WTC11 (cell line): ENCODE measurements around the gene POLR3H. TPM values are rescaled to one million over a fixed set of nuclear protein-coding genes. Genes with fewer than 3 reads are reported as not detected.
A peak's percentile ranks its signal among the peaks of the same experiment; 100 is the strongest.

Experiments
- ATAC-seq: fragments of 200-7000 bp; cut with Tn5 transposase; 2 replicates; pipeline ENCODE4 v1.10.0; 2021; ENCODE audit warnings: mild to moderate bottlenecking, moderate library complexity
- CTCF ChIA-PET: fragments of 300-600 bp; sonication (Branson Sonifier 250); formaldehyde crosslinking; loops from one replicate; lab custom pipeline; 2021; ENCODE audit warnings: antibody characterized with exemption; lab: Charles Lee
- POLR2A ChIA-PET: fragments of 350-600 bp; sonication (Branson Sonifier 250); formaldehyde crosslinking; loops from one replicate; lab custom pipeline; 2021; ENCODE audit warnings: antibody characterized with exemption; lab: Charles Lee
- DNase-seq: peaks from one replicate; pipeline ENCODE4 v3.0.0; 2021; ENCODE audit warnings: low spot score
- H3K27ac Mint-ChIP-seq: 2 replicates; pipeline ENCODE4 v1.8.0; 2021; ENCODE audit warnings: mixed read lengths
- H3K27me3 Mint-ChIP-seq: 2 replicates; pipeline ENCODE4 v1.8.0; 2021; ENCODE audit warnings: low read depth, mild to moderate bottlenecking, moderate library complexity, mixed read lengths
- H3K36me3 Mint-ChIP-seq: 2 replicates; pipeline ENCODE4 v1.8.0; 2021; ENCODE audit warnings: mixed read lengths
- H3K4me1 Mint-ChIP-seq: 2 replicates; pipeline ENCODE4 v1.8.0; 2022; ENCODE audit warnings: mixed read lengths
- H3K4me3 Mint-ChIP-seq: 2 replicates; pipeline ENCODE4 v1.8.0; 2021; ENCODE audit warnings: mild to moderate bottlenecking, moderate library complexity, mixed read lengths
- H3K9me3 Mint-ChIP-seq: 2 replicates; pipeline ENCODE4 v1.8.0; 2021; ENCODE audit warnings: mixed read lengths
- CTCF ChIP-seq: fragments of 200-600 bp; IDR thresholded peaks from 2 replicates; pipeline ENCODE4 v1.8.0; 2022; ENCODE audit warnings: antibody characterized with exemption
- KAT7 ChIP-seq: sonication (generic); formaldehyde crosslinking; IDR thresholded peaks from 2 replicates; pipeline ENCODE4 v1.8.1; 2023; ENCODE audit warnings: missing genetic modification reagents, mild to moderate bottlenecking, borderline replicate concordance
- MYBL2 ChIP-seq: sonication (generic); formaldehyde crosslinking; IDR thresholded peaks from 2 replicates; pipeline ENCODE4 v1.8.1; 2023; ENCODE audit warnings: mild to moderate bottlenecking, moderate library complexity, missing genetic modification reagents
- NFATC4 ChIP-seq: fragments of 250-450 bp; sonication (Bioruptor Pico); IDR thresholded peaks from 2 replicates; pipeline ENCODE4 v1.9.0; 2021; ENCODE audit warnings: mild to moderate bottlenecking
- OVOL2 ChIP-seq: fragments of 250-450 bp; sonication (Bioruptor Pico); IDR thresholded peaks from 2 replicates; pipeline ENCODE4 v1.9.0; 2021; ENCODE audit warnings: mild to moderate bottlenecking, borderline replicate concordance
- PRDM15 ChIP-seq: sonication (generic); formaldehyde crosslinking; IDR thresholded peaks from 2 replicates; pipeline ENCODE4 v1.8.0; 2022; ENCODE audit warnings: missing genetic modification reagents
- PREB ChIP-seq: sonication (generic); formaldehyde crosslinking; IDR thresholded peaks from 2 replicates; pipeline ENCODE4 v1.8.1; 2022; ENCODE audit warnings: mild to moderate bottlenecking, missing genetic modification reagents, moderate library complexity, borderline replicate concordance
- SP1 ChIP-seq: sonication (generic); formaldehyde crosslinking; conservative IDR thresholded peaks from 2 replicates; pipeline ENCODE4 v1.8.1; 2022; ENCODE audit warnings: missing genetic modification reagents
- STAT6 ChIP-seq: sonication (generic); formaldehyde crosslinking; conservative IDR thresholded peaks from 2 replicates; pipeline ENCODE4 v1.8.1; 2023; ENCODE audit warnings: mild to moderate bottlenecking, low read depth, missing genetic modification reagents, moderate library complexity
- ZNF219 ChIP-seq: sonication (generic); formaldehyde crosslinking; IDR thresholded peaks from 2 replicates; pipeline ENCODE4 v1.8.0; 2023; ENCODE audit warnings: missing genetic modification reagents, mild to moderate bottlenecking, borderline replicate concordance
- ZNF232 ChIP-seq: sonication (generic); formaldehyde crosslinking; IDR thresholded peaks from 2 replicates; pipeline ENCODE4 v1.8.0; 2022; ENCODE audit warnings: mild to moderate bottlenecking, missing genetic modification reagents
- ZNF671 ChIP-seq: fragments of 250-450 bp; sonication (Bioruptor Pico); IDR thresholded peaks from 2 replicates; pipeline ENCODE4 v1.8.0; 2021; ENCODE audit warnings: mild to moderate bottlenecking
- total RNA-seq: library from RNA; stranded (reverse); gene quantifications from 3 replicates; pipeline ENCODE4 v1.2.3, GENCODE V29; 2021
- TF ChIP-seq, protein P1 (sequence below): sonication (generic); formaldehyde crosslinking; IDR thresholded peaks from 2 replicates; pipeline ENCODE4 v1.8.0; 2022; ENCODE audit warnings: mild to moderate bottlenecking, missing genetic modification reagents
- TF ChIP-seq, protein P2 (sequence below): sonication (generic); formaldehyde crosslinking; IDR thresholded peaks from 2 replicates; pipeline ENCODE4 v1.8.1; 2023; ENCODE audit warnings: mild to moderate bottlenecking, missing genetic modification reagents
- TF ChIP-seq, protein P3 (sequence below): sonication (generic); formaldehyde crosslinking; IDR thresholded peaks from 2 replicates; pipeline ENCODE4 v1.8.1; 2022; ENCODE audit warnings: low read depth, mild to moderate bottlenecking, moderate library complexity, missing genetic modification reagents, borderline replicate concordance
- TF ChIP-seq, protein P4 (sequence below): sonication (generic); formaldehyde crosslinking; IDR thresholded peaks from 2 replicates; pipeline ENCODE4 v1.8.1; 2022; ENCODE audit warnings: missing genetic modification reagents, borderline replicate concordance

The POLR3H gene
- total RNA-seq, 1 experiment from 2014 or later = 28.8 TPM

DNA sequence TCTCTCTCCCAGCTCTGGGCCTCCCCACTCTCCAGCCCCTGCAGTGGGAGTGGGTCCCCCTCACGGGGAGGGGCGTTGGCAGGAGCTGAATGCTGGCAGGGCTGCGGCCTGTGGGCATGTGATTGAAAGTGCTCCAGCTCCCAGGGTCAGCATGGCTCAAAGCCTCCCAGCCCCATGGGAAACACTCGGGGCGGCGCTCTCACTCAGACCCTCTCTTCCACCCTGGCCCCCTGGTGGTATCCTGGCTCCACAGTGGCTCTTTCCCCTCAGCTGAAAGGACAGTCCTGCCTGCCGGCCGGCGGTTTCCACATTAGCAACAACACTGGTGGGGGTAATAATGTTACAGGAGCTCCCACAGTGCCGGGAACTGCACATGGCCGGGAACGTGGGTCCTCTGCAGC is 35.5 kb downstream of the POLR3H start:
- no peak for DNase-seq
- Mint-ChIP-seq H3K9me3 (no peaks in the 10 kb centered on the region), H3K27ac (no peak overlapping the region), H3K27me3 (no peaks in the 10 kb centered on the region)
- ChIA-PET POLR2A (no interaction called here), CTCF (interaction anchor here (0.7 to 1.4 kb wide), 3 partner anchors 18 to 105 kb away, joined by 3 to 8 read pairs (median 5); no protein-coding TSS in a partner anchor)
- TF ChIP-seq ZNF219 (CRISPR knock-in tag) (no peak), SP1 (CRISPR knock-in tag) (no peak), PREB (no peak), CTCF (no peak), MYBL2 (CRISPR knock-in tag) (no peak), ZNF671 (no peak), PRDM15 (CRISPR knock-in tag) (no peak), NFATC4 (CRISPR knock-in tag) (no peak), ZNF232 (CRISPR knock-in tag) (no peak)
- TF ChIP-seq, protein P1, sequence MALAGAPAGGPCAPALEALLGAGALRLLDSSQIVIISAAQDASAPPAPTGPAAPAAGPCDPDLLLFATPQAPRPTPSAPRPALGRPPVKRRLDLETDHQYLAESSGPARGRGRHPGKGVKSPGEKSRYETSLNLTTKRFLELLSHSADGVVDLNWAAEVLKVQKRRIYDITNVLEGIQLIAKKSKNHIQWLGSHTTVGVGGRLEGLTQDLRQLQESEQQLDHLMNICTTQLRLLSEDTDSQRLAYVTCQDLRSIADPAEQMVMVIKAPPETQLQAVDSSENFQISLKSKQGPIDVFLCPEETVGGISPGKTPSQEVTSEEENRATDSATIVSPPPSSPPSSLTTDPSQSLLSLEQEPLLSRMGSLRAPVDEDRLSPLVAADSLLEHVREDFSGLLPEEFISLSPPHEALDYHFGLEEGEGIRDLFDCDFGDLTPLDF (CRISPR knock-in tag) = no peak
- TF ChIP-seq, protein P2, sequence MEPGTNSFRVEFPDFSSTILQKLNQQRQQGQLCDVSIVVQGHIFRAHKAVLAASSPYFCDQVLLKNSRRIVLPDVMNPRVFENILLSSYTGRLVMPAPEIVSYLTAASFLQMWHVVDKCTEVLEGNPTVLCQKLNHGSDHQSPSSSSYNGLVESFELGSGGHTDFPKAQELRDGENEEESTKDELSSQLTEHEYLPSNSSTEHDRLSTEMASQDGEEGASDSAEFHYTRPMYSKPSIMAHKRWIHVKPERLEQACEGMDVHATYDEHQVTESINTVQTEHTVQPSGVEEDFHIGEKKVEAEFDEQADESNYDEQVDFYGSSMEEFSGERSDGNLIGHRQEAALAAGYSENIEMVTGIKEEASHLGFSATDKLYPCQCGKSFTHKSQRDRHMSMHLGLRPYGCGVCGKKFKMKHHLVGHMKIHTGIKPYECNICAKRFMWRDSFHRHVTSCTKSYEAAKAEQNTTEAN (CRISPR knock-in tag) = no peak
- TF ChIP-seq, all 79 proteins: peak for 0
- Mint-ChIP-seq H3K4me1 (peaks cover 21% of the 10 kb centered on the region), H3K4me3 (no peak overlapping the region), H3K36me3 (peaks cover 25% of the 10 kb centered on the region; the same call in 1 of the 2 replicates)
- ATAC-seq = no peak

- Mint-ChIP-seq H3K27ac (peak overlapping the region; percentile 7), H3K9me3 (no peaks in the 10 kb centered on the region), H3K4me3 (no peak overlapping the region), H3K36me3 (peaks cover 20% of the 10 kb centered on the region; the same call in 1 of the 2 replicates), H3K4me1 (peaks cover 9% of the 10 kb centered on the region), H3K27me3 (no peaks in the 10 kb centered on the region)
- ATAC-seq = no peak
- DNase-seq = no peak
- ChIA-PET CTCF (interaction anchor here (0.7 to 1.4 kb wide), 3 partner anchors 10 to 19 kb away, joined by 3 to 7 read pairs (median 4); no protein-coding TSS in a partner anchor), POLR2A (no interaction called here)
- TF ChIP-seq, protein P3, sequence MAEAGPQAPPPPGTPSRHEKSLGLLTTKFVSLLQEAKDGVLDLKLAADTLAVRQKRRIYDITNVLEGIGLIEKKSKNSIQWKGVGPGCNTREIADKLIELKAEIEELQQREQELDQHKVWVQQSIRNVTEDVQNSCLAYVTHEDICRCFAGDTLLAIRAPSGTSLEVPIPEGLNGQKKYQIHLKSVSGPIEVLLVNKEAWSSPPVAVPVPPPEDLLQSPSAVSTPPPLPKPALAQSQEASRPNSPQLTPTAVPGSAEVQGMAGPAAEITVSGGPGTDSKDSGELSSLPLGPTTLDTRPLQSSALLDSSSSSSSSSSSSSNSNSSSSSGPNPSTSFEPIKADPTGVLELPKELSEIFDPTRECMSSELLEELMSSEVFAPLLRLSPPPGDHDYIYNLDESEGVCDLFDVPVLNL = no peak
- TF ChIP-seq, protein P4, sequence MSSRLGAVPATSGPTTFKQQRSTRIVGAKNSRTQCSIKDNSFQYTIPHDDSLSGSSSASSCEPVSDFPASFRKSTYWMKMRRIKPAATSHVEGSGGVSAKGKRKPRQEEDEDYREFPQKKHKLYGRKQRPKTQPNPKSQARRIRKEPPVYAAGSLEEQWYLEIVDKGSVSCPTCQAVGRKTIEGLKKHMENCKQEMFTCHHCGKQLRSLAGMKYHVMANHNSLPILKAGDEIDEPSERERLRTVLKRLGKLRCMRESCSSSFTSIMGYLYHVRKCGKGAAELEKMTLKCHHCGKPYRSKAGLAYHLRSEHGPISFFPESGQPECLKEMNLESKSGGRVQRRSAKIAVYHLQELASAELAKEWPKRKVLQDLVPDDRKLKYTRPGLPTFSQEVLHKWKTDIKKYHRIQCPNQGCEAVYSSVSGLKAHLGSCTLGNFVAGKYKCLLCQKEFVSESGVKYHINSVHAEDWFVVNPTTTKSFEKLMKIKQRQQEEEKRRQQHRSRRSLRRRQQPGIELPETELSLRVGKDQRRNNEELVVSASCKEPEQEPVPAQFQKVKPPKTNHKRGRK (CRISPR knock-in tag) = no peak
- TF ChIP-seq KAT7 (no peak), OVOL2 (CRISPR knock-in tag) (no peak), STAT6 (CRISPR knock-in tag) (no peak)
Observed at GRCh38 chr22:41507330-41508063, 36.8 kb downstream of the POLR3H start.
